HG03558 (cell line): ENCODE results near the gene MCTP2.

Experiments
- ATAC-seq: cut with Tn5 transposase; IDR thresholded peaks from one replicate; pipeline ENCODE4 v1.9.1; 2021; ENCODE audit warnings: moderate number of reproducible peaks; ENCODE audit not compliant: unreplicated experiment; ENCODE audit errors: extremely low read depth

MCTP2 gene

DNA sequence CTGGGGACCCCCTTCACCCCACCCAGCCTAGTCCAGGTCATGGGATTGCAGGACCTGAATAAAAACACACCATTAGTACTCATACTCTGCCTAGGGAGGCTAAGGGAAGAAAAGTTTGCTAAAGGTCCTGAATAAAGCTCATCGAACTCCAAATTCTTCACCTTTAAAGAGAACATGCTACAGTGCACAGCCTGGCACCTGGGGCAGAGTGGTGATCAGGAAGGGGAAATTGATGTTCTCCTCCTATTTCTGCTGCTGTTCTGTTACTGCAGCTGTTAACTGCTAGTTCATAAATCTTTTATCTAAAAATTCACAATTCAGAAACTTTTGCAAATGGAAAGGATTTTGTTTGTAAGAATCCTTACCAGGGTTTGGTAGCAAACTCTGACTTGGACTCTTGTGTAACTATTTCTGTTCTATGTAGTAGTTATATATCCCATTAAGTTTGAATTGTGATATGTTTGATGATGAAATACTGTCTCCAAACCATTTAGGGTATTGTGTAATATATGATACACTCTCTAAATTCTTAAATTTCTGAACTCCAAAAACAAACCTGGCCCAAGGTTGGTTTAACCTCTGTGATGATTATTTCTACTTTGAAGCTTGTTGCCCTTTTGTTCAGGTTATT, 27.9 kb downstream of the MCTP2 start:
- ATAC-seq, result no peak

DNA sequence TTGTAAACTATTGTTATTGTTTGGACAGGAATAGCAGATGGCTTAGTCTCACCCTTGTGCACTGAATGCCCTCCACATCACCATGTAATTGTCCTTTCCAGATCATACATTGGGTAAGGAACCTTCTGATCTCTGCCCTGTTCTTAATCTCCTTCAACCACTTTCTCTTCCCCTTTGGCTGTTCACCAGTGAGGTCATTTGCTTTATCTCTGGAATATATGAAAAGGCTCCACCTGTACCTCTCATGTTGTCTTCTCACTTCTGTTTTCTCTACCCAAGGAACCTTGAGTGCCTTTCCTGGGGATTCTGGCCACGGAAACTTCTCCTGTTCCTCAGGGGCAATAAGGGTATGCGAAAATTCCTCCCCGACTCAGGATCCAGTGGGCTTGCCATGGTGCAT, 28.5 kb downstream of the MCTP2 start:
- ATAC-seq, result no peak

GRCh38 chr15:94262201-94262600, 30.8 kb downstream of the MCTP2 start:
- no peak for ATAC-seq

DNA sequence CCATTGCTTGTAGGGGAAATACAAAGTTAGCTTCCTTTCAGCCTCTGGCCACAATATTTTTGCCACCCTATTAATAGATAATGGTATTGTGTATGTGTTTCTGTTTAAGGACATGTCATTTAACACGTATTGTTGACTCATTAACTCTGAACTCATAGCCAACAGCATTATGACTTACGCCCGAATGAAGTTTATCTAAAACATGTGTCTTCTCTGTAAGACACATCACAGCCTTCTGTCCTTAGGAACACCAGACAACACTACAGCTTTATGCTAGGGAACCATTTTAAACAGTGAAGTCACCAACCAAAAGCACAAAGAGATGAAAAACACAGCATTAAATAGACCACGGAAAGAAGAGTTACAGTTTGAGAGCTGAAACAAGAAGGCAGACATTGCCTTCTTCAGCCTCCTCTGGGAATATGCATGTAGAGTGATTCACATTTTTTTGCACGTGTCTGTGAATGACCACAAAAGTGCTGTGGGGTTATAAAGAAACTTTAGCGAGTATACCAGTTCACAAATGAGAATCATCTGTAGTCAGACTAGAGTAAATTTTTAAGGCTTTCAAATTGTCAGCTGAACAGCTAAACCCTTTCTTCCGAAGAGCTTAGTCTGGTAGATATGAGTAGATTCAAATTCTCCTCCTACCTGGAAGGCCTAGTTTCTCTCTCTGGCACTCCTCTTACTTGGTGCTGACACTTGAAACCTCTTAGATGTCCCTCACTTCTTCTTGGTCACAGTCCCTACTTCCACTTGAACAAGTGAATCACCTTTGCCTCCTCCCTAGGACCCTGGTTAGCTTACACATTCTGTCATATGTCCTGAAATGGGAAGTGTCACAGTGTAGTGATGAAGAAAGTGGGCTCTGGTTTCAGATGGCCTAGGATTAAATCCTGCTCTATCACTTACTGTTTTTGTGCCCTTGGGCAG, 32.2 kb downstream of the MCTP2 start:
- ATAC-seq, result peak; percentile 65

DNA sequence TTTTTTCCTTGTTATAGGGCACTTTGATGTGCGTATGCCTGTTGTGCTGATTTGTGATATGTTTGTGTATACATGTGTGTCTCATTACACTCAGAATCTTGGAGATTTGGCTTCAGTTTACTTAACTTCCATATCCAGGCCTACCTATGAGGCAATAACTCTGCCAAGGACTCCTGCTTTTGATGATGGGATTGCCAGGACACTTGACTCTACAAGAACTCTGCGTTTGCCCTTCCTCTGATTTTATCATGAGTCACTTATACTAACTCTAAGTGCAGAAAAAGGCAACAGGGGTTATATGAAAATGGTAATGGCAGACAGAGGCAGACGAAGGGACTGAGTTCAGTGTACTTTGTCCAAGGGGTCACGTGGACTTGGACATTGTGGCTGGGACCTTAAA, 33.6 kb downstream of the MCTP2 start:
- no peak for ATAC-seq

- ATAC-seq, result no peak
These were observed 34.6 kb downstream of the MCTP2 start for GRCh38 chr15:94265982-94266381.

DNA sequence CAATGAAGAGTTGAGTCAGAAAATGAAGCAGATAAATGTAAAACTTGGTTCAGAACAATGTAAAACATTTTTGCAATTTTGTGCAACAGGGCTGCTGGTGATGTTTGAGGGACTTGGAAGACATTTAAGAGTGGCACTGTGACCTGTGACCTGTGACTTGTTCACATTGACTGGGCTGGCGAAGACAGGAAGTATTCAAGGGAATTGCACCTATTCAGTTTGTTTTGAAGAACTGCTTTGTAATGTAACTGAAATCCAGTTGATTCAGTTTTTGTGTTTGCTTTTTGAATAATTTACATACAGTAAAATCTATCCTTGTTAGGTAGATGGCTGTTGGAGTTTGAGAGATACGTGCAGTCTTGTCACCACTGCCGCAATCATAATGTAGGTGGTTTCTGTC, 35.4 kb downstream of the MCTP2 start:
- ATAC-seq, result no peak

- ATAC-seq, result no peak
These were observed 38.6 kb downstream of the MCTP2 start for GRCh38 chr15:94269954-94270353.

DNA sequence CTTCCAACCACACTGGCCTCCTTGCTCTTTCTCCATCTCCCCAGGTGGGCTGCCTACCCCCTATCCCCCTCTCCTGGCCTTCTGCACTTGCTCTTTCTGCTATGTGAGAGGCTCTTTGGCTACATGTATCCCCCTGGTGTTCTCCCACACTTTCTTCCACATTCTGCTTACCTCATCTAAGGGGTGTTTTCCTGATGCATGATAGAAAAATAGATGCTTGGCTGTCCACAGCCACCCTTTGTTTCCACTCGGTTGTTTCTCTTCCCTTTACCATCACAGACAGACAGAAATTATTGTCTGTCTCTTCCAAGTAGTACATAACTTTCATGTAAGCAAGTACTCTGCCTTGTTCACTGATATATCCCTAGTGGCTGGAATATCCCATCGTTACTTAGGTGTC, 39.2 kb downstream of the MCTP2 start:
- no peak for ATAC-seq

- peak; percentile 60 for ATAC-seq
These were observed 41.0 kb downstream of the MCTP2 start for GRCh38 chr15:94272251-94272898.

- ATAC-seq, result no peak
These were observed 42.5 kb downstream of the MCTP2 start for GRCh38 chr15:94273826-94274225.

DNA sequence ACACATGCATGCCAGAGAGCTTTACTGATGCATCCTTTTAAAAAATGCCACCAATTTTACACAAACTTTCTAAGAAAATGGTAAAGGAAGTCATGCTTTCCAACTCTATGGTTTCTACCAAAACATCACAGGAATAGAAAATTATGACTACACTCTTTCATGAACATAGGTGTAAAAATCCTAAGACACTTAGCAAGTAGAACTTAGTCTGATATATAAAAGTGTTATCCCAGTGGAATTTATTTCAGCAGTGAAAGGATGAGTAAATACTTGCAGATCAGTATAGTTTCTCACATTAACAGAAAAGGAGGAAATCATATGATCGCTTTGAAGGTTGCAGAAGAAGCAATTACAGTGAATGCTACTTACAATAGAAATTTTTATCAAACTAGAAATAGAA, 43.4 kb downstream of the MCTP2 start:
- ATAC-seq, result no peak

- ATAC-seq, result no peak
These were observed 46.1 kb downstream of the MCTP2 start for GRCh38 chr15:94277485-94277884.

DNA sequence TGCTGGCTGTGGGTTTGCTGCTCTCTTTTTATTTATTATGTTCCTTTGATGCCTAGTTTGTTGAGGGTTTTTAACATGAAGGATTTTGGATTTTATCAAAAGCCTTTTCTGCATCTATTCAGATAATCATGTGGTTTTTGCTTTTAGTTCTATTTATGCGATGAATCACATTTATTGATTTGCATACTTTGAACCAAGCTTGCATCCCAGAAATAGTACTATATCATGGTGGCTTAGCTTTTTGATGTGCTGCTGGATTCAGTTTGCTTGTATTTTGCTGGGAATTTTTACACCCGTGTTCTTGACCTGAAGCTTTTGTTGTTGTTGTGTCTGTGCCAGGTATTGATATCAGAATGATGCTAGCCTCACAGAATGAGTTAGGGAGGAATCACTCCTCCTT, 48.4 kb downstream of the MCTP2 start:
- no peak for ATAC-seq

DNA sequence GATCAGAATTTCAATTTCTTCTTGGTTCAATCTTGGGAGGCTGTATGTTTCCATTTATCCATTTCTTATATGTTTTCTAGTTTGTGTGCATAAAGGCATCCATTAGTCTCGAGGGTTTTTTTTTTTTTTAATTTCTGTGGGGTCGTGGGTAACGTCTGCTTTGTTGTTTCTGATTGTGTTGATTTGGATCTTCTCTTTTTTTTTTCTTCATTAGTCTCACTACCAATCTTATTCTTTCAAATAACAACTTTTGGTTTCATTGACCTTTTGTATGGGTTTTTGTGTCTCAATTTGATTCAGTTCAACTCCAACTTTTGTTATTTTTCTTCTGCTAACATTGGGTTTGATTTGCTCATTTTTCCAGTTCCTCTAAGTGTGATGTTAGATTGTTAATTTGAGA, 48.9 kb downstream of the MCTP2 start:
- no peak for ATAC-seq

DNA sequence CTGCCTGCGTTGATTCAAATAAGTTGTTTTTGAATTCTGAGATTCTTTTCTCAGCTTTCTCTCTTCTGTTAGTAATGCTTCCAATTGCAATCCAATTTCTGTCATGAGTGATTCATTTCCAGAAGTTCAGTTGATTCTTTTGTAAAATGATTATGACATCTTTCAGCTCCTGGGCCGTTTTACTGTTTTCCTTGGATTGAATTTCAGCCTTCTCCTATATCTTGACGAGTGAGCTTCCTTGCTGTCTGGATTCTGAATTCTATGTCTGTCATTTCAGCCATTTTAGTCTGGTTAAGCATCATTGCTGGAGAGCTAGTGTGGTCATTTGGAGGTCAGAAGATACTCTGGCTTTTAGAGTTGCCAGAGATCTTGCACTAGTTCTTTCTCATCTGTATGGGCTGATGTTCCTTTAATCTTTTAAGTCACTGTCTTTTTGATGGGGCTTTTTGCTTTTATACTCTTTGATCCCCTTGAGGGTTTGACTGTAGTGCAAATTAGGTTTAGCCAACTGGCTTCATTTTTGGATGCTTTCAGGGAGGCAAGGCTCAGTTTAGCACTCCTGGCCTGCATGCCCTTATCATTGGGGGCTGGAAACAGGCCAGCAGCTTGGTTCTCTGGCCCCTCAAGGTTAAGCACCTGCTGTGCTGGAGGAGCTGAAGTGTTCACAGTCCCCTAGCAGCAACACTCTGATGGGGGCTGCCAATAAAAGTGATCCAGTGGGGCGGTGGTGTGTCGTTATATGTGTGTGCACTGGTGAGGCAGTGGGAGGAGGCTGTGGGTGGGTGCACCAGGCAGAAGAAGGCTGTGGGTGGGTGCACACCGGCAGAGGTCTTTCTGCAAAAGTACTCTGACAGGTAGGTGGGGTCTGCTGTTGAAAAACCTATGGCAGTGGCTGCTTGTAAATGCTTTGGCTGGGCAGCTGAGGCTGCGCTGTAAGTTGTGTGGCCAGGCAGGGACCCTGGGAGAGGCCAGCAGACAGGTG, 51.2 kb downstream of the MCTP2 start:
- ATAC-seq, result no peak

DNA sequence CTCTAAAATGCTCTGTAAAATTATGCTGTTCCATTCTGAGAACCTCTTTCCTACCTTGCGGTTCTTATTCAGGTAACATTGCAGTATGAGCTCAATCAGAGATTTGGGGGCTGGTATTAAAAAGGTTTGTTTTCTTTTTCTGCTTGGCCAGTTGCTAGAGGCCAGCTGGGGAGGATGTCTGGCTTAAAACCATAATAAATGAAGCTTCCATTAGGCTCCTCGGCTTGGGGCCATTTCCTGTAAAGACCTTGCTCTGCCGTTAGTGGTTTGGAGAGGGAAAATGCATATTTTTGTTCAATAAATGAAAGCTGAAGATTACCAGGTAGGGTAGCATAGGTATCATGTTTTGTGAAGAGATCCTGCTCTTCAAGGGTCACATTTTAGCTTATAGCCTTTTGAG, 55.2 kb downstream of the MCTP2 start:
- no peak for ATAC-seq

GRCh38 chr15:94287794-94288246, 56.5 kb downstream of the MCTP2 start:
- ATAC-seq, result peak; percentile 90

- ATAC-seq, result no peak
These were observed 59.4 kb downstream of the MCTP2 start for GRCh38 chr15:94290730-94291129.
